Measurements from ENCODE around the gene UBE2C.

- no peak for TF ChIP-seq CTCF (conservative IDR thresholded peaks at IDR 0.05; ENCODE audit: low read depth, low read length)
- no peak for TF ChIP-seq EZH2 (IDR thresholded peaks at IDR 0.05; ENCODE audit: borderline replicate concordance, low read depth, low read length, poor library complexity, severe bottlenecking)
Observed at GRCh38 chr20:45765980-45766379, 46.5 kb upstream of the UBE2C start.

All from A673 (cell line).